Calu3 (cell line): Measurements from ENCODE around the gene SCGB1C1. TPM values are rescaled to one million over a fixed set of nuclear protein-coding genes. Genes with fewer than 3 reads are reported as not detected.

Experiments used
- BruUV-seq: library from RNA; stranded (reverse); fragments of 400-500 nt; replicated peaks from 2 replicates; lab custom pipeline; 2021; lab: Mats Ljungman, UMichigan
- CTCF ChIA-PET: fragments of 300-600 bp; sonication (Branson Sonifier 250); formaldehyde crosslinking; loops from one replicate; lab custom pipeline; 2022; ENCODE audit warnings: antibody characterized with exemption; lab: Charles Lee
- DNase-seq: peaks from one replicate; pipeline ENCODE4 v3.0.0; 2022
- H3K27ac Mint-ChIP-seq: one replicate; pipeline ENCODE4 v1.8.0; 2022; ENCODE audit warnings: mixed read lengths; ENCODE audit not compliant: unreplicated experiment
- H3K27me3 Mint-ChIP-seq: one replicate; pipeline ENCODE4 v1.8.0; 2022; ENCODE audit warnings: mixed read lengths; ENCODE audit not compliant: unreplicated experiment
- H3K36me3 Mint-ChIP-seq: one replicate; pipeline ENCODE4 v1.8.0; 2022; ENCODE audit warnings: mild to moderate bottlenecking, moderate library complexity, mixed read lengths; ENCODE audit not compliant: insufficient read depth, unreplicated experiment
- H3K4me1 Mint-ChIP-seq: one replicate; pipeline ENCODE4 v1.8.0; 2022; ENCODE audit warnings: mild to moderate bottlenecking, low read depth, mixed read lengths; ENCODE audit not compliant: unreplicated experiment
- H3K4me3 Mint-ChIP-seq: one replicate; pipeline ENCODE4 v1.8.0; 2022; ENCODE audit warnings: mild to moderate bottlenecking, low read depth, moderate library complexity, mixed read lengths; ENCODE audit not compliant: unreplicated experiment
- H3K9me3 Mint-ChIP-seq: one replicate; pipeline ENCODE4 v1.8.0; 2022; ENCODE audit warnings: low read depth, mixed read lengths; ENCODE audit not compliant: unreplicated experiment
- CTCF ChIP-seq: fragments of 200-600 bp; IDR thresholded peaks from one replicate; pipeline ENCODE4 v1.8.0; 2022; ENCODE audit warnings: antibody characterized with exemption; ENCODE audit not compliant: unreplicated experiment
- intact Hi-C: fragments of 100-400 bp; cut with micrococcal nuclease; formaldehyde crosslinking; loops from one replicate; pipeline ENCODE4 v1.10.0; 2022; ENCODE audit not compliant: unreplicated experiment
- total RNA-seq: library from RNA; stranded (reverse); gene quantifications from 2 replicates; pipeline ENCODE4 v1.2.3, GENCODE V29; 2022

SCGB1C1 gene
- total RNA-seq, 1 experiment from 2014 or later, result not detected

- Mint-ChIP-seq H3K27ac (no peak overlapping the region), H3K4me3 (no peak overlapping the region), H3K4me1 (no peaks in the 10 kb centered on the region), H3K27me3 (no peaks in the 10 kb centered on the region), H3K36me3 (peaks cover 33% of the 10 kb centered on the region), H3K9me3 (no peaks in the 10 kb centered on the region)
- intact Hi-C loops, result no loop called here
- CTCF ChIA-PET, result no interaction called here
- no peak for DNase-seq
- no TSS peak for BruUV-seq
- TF ChIP-seq CTCF, result no peak
Measured at GRCh38 chr11:232783-233565, 40.1 kb downstream of the SCGB1C1 start.

GRCh38 chr11:235180-235579 is 42.3 kb downstream of the SCGB1C1 start:
- H3K9me3 Mint-ChIP-seq, result no peaks in the 10 kb centered on the region
- DNase-seq, result no peak
- intact Hi-C loops, result no loop called here
- TSS peak; percentile 50 for BruUV-seq
- H3K36me3 Mint-ChIP-seq, result peaks cover 38% of the 10 kb centered on the region
- TF ChIP-seq CTCF, result no peak
- peak overlapping the region; percentile 44 for H3K27ac Mint-ChIP-seq
- CTCF ChIA-PET, result interaction anchor here (1.5 kb wide), 1 partner anchor 8 kb away, joined by 4 read pairs; no protein-coding TSS in a partner anchor
- H3K4me1 Mint-ChIP-seq, result peaks cover 10% of the 10 kb centered on the region
- H3K4me3 Mint-ChIP-seq, result peak overlapping the region; percentile 96
- H3K27me3 Mint-ChIP-seq, result no peaks in the 10 kb centered on the region

- CTCF ChIA-PET, result no interaction called here
- BruUV-seq, result no TSS peak
- peaks cover 10% of the 10 kb centered on the region for H3K4me1 Mint-ChIP-seq
- H3K36me3 Mint-ChIP-seq, result peaks cover 42% of the 10 kb centered on the region
- H3K27me3 Mint-ChIP-seq, result no peaks in the 10 kb centered on the region
- H3K9me3 Mint-ChIP-seq, result no peaks in the 10 kb centered on the region
- no peak for DNase-seq
- no peak for TF ChIP-seq CTCF
- peak overlapping the region; percentile 44 for H3K27ac Mint-ChIP-seq
- peak overlapping the region; percentile 96 for H3K4me3 Mint-ChIP-seq
- intact Hi-C loops, result no loop called here
Measured at GRCh38 chr11:235609-235996, 42.7 kb downstream of the SCGB1C1 start.

- CTCF ChIA-PET, result no interaction called here
- H3K27ac Mint-ChIP-seq, result peak within 1 kb of the TSS; percentile 70
- no peaks in the 10 kb centered on the region for H3K9me3 Mint-ChIP-seq
- peaks cover 47% of the 10 kb centered on the region for H3K36me3 Mint-ChIP-seq
- peaks cover 10% of the 10 kb centered on the region for H3K4me1 Mint-ChIP-seq
- H3K27me3 Mint-ChIP-seq, result no peaks in the 10 kb centered on the region
- no peak for TF ChIP-seq CTCF
- DNase-seq, result peak; percentile 87
- H3K4me3 Mint-ChIP-seq, result peak within 1 kb of the TSS; percentile 96
- intact Hi-C loops, result no loop called here
- BruUV-seq, result no TSS peak
Measured at GRCh38 chr11:235997-236773, 43.3 kb downstream of the SCGB1C1 start, which contains the start of gene SIRT3. Gene SIRT3, minus strand, starts transcription at chr11:236342. Its CDS starts 14 bp downstream, at chr11:236328.
